K562 (cell line): ENCODE results near the gene VPS18. TPM values are rescaled to one million over a fixed set of nuclear protein-coding genes. Genes with fewer than 3 reads are reported as not detected.

ENCODE experiments used
- ARHGAP35 ChIP-seq: fragments of 450-650 bp; IDR thresholded peaks from 2 replicates; pipeline ENCODE4 v1.6.1; 2018; ENCODE audit not compliant: partially characterized antibody
- BMI1 ChIP-seq: fragments of 150-350 bp; IDR thresholded peaks from 2 replicates; pipeline ENCODE4 v1.6.1; 2014; ENCODE audit warnings: low read length
- CBX8 ChIP-seq: fragments of 200-600 bp; sonication (generic); IDR thresholded peaks from 2 replicates; pipeline ENCODE4 v1.6.1; 2012; ENCODE audit warnings: borderline replicate concordance, mixed run types, low read depth, mild to moderate bottlenecking, moderate library complexity, mixed read lengths, low read length, control low read depth, inconsistent platforms; ENCODE audit not compliant: poor library complexity, severe bottlenecking; ENCODE audit errors: extremely low read depth
- CREM ChIP-seq: IDR thresholded peaks from 2 replicates; pipeline ENCODE4 v1.6.1; 2014; ENCODE audit warnings: antibody characterized with exemption, low read depth
- CXXC5 ChIP-seq: fragments of 250-450 bp; sonication (Bioruptor Pico); IDR thresholded peaks from 2 replicates; pipeline ENCODE4 v1.8.0; 2022; ENCODE audit warnings: inconsistent platforms, mild to moderate bottlenecking, moderate library complexity
- GABPB1 ChIP-seq: sonication (generic); formaldehyde crosslinking; IDR thresholded peaks from 2 replicates; pipeline ENCODE4 v1.8.0; 2022; ENCODE audit warnings: mild to moderate bottlenecking, missing genetic modification reagents
- HNRNPK ChIP-seq: fragments of 200-400 bp; formaldehyde crosslinking; IDR thresholded peaks from one replicate; pipeline ENCODE4 v1.6.1; 2018; ENCODE audit warnings: mild to moderate bottlenecking, low read depth, low read length; ENCODE audit not compliant: poor library complexity, severe bottlenecking
- KAT2B ChIP-seq: IDR thresholded peaks from one replicate; pipeline ENCODE4 v1.6.1; 2012; ENCODE audit warnings: low read depth, mild to moderate bottlenecking, control low read depth, inconsistent platforms, low read length, moderate library complexity
- KDM4B ChIP-seq, 2 experiments: fragments of 450-650 bp in 1 of 2; sonication (generic) in 1 of 2; IDR thresholded peaks; 2 replicates each; pipeline ENCODE4 v1.6.1; 2016 to 2017; ENCODE audit warnings: borderline replicate concordance in 2 of 2, antibody characterized with exemption in 1 of 2, low read depth in 1 of 2, mild to moderate bottlenecking in 1 of 2
- LEF1 ChIP-seq: fragments of 450-650 bp; IDR thresholded peaks from 2 replicates; pipeline ENCODE4 v1.6.1; 2016; ENCODE audit warnings: mild to moderate bottlenecking
- NFE2 ChIP-seq: IDR thresholded peaks from 2 replicates; pipeline ENCODE4 v1.6.1; 2014; ENCODE audit warnings: antibody characterized with exemption, low read depth
- PCBP2 ChIP-seq: fragments of 200-400 bp; formaldehyde crosslinking; IDR thresholded peaks from 2 replicates; pipeline ENCODE4 v1.6.1; 2018; ENCODE audit warnings: low read length, low read depth, mild to moderate bottlenecking, moderate library complexity; ENCODE audit not compliant: poor library complexity, severe bottlenecking
- PPARD ChIP-seq: fragments of 250-450 bp; sonication (Bioruptor Pico); IDR thresholded peaks from 2 replicates; pipeline ENCODE4 v1.8.0; 2022; ENCODE audit warnings: inconsistent platforms, mild to moderate bottlenecking, moderate library complexity
- TAF1 ChIP-seq: IDR thresholded peaks from 2 replicates; pipeline ENCODE4 v1.6.1; 2011; ENCODE audit warnings: mild to moderate bottlenecking, low read length, moderate library complexity; ENCODE audit not compliant: insufficient read depth, control insufficient read depth, severe bottlenecking; ENCODE audit errors: extremely low read depth
- YY1 ChIP-seq, 3 experiments: IDR thresholded peaks; 2 replicates each; pipeline ENCODE4 v1.6.1; 2011; ENCODE audit warnings: low read length in 2 of 3, mild to moderate bottlenecking in 2 of 3, moderate library complexity in 2 of 3, borderline replicate concordance in 1 of 3, control low read depth in 1 of 3, low read depth in 1 of 3; ENCODE audit not compliant: insufficient read depth in 3 of 3, insufficient replicate concordance in 2 of 3, control insufficient read depth in 1 of 3, insufficient read length in 1 of 3; ENCODE audit errors: extremely low read depth in 1 of 3
- ZBED1 ChIP-seq: IDR thresholded peaks from 2 replicates; pipeline ENCODE4 v1.6.1; 2014
- polyA plus RNA-seq, 8 experiments: library from polyadenylated mRNA; depleted of rRNA in 4 of 8; stranded (reverse) in 5 of 8; unstranded in 3 of 8; fragments of >200 nt; fragmentation: Nextera tagmentation in 2 of 8; fragmentation: Illumina TruSeq in 1 of 8; extraction: Ambion mirVana in 2 of 8; extraction: Trizol in 1 of 8; gene quantifications; 2 replicates each; pipeline versions ENCODE4 v1.2.1 to v1.2.3, GENCODE V29; 2011 to 2014; ENCODE audit warnings: inconsistent platforms in 1 of 8, missing spikeins in 1 of 8
- total RNA-seq, 7 experiments: library from RNA; depleted of rRNA in 6 of 7; stranded (reverse); fragments of >200 nt in 6 of 7; fragmentation: Illumina TruSeq in 2 of 7; extraction: Trizol in 2 of 7; gene quantifications; 2 replicates each; pipeline versions ENCODE4 v1.2.1 to v1.2.3, GENCODE V29; 2011 to 2021; ENCODE audit warnings: low replicate concordance in 1 of 7
- TF ChIP-seq, protein P1 (sequence below): fragments of 250-450 bp; sonication (Bioruptor Pico); IDR thresholded peaks from 2 replicates; pipeline ENCODE4 v1.8.0; 2021; ENCODE audit warnings: moderate library complexity, mild to moderate bottlenecking, inconsistent platforms
- TF ChIP-seq, protein P2 (sequence below): fragments of 250-450 bp; sonication (Bioruptor Pico); IDR thresholded peaks from 2 replicates; pipeline ENCODE4 v1.8.0; 2022; ENCODE audit warnings: moderate library complexity, mild to moderate bottlenecking, inconsistent platforms
- TF ChIP-seq, protein P3 (sequence below): fragments of 250-450 bp; sonication (Bioruptor Pico); IDR thresholded peaks from 2 replicates; pipeline ENCODE4 v1.5.0; 2021; ENCODE audit warnings: mild to moderate bottlenecking, moderate library complexity

Gene VPS18
- total and polyA plus RNA-seq, 9 of the 15 experiments (the other 6 are each of a cell fraction or from before 2014, with no cell fraction given): 0.73 to 19.9 (median 8.5) TPM

DNA sequence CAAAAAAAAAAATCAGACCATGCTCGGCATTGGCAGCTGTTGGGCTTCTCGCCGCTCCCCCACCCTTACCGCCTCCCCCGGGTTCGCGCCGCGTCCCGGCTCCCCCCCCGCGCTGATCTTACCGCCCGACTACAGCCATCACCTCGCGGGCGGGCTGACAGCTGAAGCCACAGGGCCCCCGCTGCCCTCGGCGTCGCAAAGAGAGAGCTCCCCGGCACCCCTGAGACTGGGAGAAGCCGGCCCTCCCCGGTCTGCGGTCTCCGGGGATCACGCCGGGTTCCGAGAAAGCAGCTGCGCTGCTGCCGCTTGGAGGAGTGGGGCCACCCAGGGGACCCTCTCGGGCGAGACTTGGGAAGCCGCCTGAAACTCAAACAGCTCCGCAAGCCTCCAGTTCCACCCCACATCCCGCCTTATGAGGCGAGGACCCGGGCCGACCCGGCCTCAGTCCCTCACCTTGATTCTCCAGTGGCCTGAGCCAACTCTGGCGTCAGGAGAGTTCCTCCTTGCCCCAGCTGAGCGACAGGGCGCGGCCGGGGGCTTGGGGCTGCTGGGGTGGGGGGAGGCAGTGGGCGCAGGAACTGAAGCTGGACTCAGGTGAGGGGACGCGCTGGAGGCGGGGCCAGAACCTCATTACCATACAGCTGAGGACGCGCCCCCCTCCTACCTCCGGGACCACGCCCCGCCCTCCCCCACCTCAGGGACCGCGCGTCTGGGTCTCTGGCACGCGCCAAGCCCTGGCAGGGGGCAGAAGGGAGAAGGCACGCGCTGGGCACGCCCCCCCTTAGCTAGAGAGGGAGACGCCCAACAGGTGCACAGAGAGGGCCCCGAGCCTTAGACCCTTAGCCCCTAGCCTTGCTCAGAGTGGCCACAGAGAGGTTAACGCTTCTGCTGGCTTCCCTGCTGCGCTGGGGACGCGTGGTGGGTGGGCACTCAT lies 33.9 kb downstream of the VPS18 start (continued):
- TF ChIP-seq, protein P1, sequence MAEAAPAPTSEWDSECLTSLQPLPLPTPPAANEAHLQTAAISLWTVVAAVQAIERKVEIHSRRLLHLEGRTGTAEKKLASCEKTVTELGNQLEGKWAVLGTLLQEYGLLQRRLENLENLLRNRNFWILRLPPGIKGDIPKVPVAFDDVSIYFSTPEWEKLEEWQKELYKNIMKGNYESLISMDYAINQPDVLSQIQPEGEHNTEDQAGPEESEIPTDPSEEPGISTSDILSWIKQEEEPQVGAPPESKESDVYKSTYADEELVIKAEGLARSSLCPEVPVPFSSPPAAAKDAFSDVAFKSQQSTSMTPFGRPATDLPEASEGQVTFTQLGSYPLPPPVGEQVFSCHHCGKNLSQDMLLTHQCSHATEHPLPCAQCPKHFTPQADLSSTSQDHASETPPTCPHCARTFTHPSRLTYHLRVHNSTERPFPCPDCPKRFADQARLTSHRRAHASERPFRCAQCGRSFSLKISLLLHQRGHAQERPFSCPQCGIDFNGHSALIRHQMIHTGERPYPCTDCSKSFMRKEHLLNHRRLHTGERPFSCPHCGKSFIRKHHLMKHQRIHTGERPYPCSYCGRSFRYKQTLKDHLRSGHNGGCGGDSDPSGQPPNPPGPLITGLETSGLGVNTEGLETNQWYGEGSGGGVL (CRISPR knock-in tag): no peak
- TF ChIP-seq, protein P2, sequence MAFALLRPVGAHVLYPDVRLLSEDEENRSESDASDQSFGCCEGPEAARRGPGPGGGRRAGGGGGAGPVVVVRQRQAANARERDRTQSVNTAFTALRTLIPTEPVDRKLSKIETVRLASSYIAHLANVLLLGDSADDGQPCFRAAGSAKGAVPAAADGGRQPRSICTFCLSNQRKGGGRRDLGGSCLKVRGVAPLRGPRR (CRISPR knock-in tag): no peak
- TF ChIP-seq CBX8 (no peak), PCBP2 (no peak), GABPB1 (CRISPR knock-in tag) (no peak), TAF1 (no peak), NFE2 (no peak), LEF1 (no peak), KDM4B (IDR thresholded peaks at IDR 0.05; ENCODE audit: borderline replicate concordance in 2 of 2, low read depth in 1 of 2) (0 out of 4 replicates have a peak, but pooled peaks of 1 of the 2 experiments have one; percentile 37), YY1 (IDR thresholded peaks at IDR 0.05; ENCODE audit: borderline replicate concordance in 1 of 3, control insufficient read depth in 1 of 3, extremely low read depth in 1 of 3, insufficient read depth in 3 of 3, insufficient read length in 1 of 3, insufficient replicate concordance in 2 of 3, low read depth in 1 of 3, low read length in 2 of 3) (no peak), BMI1 (no peak), PPARD (CRISPR knock-in tag) (no peak), HNRNPK (no peak), ZBED1 (no peak), CXXC5 (0 out of 2 replicates have a peak, but pooled peaks have one; percentile 13), KAT2B (no peak), ARHGAP35 (no peak), CREM (0 out of 2 replicates have a peak, but pooled peaks have one; percentile 21)
- TF ChIP-seq, protein P3, sequence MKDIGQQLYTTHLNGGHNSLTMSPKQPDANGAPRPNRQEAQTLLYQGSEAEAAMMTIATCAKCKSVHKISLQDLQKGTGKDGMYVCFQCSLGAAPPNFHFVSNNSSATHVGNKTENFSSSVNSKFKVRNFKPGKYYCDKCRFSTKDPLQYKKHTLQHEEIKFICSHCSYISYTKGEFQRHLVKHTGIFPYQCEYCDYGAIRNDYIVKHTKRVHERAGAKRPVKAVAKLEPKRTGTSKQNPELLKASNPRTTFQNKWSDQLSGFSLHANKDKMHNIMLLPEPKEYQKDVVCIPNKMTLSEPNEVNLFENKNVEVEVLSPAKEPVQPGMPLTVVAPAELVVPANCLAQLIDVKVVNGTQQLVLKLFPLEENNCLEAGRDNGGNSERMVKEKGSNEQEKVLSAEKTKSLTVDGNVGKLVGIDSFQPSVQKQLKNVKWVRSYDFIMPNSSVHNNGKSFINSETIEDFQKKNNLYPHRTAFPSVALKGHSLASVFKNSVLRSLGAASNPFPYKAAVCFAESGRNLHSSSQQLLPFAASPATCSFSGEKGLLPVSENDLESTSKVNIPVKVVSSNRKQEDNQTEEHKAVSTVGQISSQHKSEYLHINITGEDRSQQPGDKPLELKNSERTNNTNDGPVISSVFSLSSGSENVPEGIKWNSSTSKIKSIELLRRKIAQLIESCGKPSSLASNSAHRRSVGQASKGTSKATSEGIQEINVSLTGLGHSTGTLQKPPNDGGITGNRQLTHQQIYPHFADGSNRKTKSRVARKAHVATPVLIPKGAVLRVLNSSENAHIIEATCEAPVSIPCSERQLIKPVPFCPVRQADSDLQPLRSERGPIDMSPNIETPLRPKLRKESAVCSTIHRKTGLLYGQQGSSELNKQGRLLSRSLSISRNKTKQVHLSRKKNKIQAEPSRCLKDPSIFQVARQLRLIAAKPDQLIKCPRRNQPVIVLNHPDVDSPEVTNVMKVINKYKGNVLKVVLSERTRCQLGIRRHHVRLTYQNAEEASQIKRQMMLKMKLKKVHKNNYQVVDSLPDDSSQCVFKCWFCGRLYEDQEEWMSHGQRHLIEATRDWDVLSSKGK (CRISPR knock-in tag): no peak
